IPS-18c (cell line): ENCODE data around the gene NEDD4.
"Not testable (repeated sequence)": the region's sequence is repeated elsewhere in the genome, so short reads cannot be mapped to it uniquely, and the experiment has no call there.

Experiments used
- H3K4me3 ChIP-seq: 2 replicates; pipeline ENCODE4 v1.7.0; 2013; ENCODE audit warnings: low read depth, mild to moderate bottlenecking, low read length, moderate library complexity; ENCODE audit not compliant: insufficient read depth
- H3K9me3 ChIP-seq: one replicate; pipeline ENCODE4 v1.6.1; 2013; ENCODE audit warnings: mild to moderate bottlenecking, low read length, moderate library complexity; ENCODE audit not compliant: control insufficient read depth, insufficient read depth

Gene NEDD4

GRCh38 chr15:55786341-55786740 lies 207.1 kb downstream of the NEDD4 start:
- no peaks in the 10 kb centered on the region for H3K9me3 ChIP-seq

GRCh38 chr15:55785593-55785992 lies 207.8 kb downstream of the NEDD4 start:
- not testable (repeated sequence) for H3K9me3 ChIP-seq

More at GRCh38 chr15:55786341-55786740, 207.1 kb downstream of the NEDD4 start:
- no peak overlapping the region for H3K4me3 ChIP-seq

GRCh38 chr15:55784286-55784685 lies 209.1 kb downstream of the NEDD4 start:
- H3K9me3 ChIP-seq, result no peaks in the 10 kb centered on the region
- no peak overlapping the region for H3K4me3 ChIP-seq

More at GRCh38 chr15:55785593-55785992, 207.8 kb downstream of the NEDD4 start:
- not testable (repeated sequence) for H3K4me3 ChIP-seq

GRCh38 chr15:55782901-55783300 lies 210.5 kb downstream of the NEDD4 start:
- H3K9me3 ChIP-seq, result no peaks in the 10 kb centered on the region
- H3K4me3 ChIP-seq, result no peak overlapping the region

- Histone ChIP-seq H3K4me3 (no peak overlapping the region), H3K9me3 (no peaks in the 10 kb centered on the region)
Observed at GRCh38 chr15:55780292-55780691, 213.1 kb downstream of the NEDD4 start.

- Histone ChIP-seq H3K9me3 (no peaks in the 10 kb centered on the region), H3K4me3 (no peak overlapping the region)
Observed at GRCh38 chr15:55778932-55779331, 214.5 kb downstream of the NEDD4 start.
